Osteoblast (primary cell): Measurements from ENCODE around the gene PKMYT1. TPM values are rescaled to one million over a fixed set of nuclear protein-coding genes. Genes with fewer than 3 reads are reported as not detected.

Experiments used
- DNase-seq: peaks from one replicate; pipeline ENCODE4 v3.0.0; 2011; ENCODE audit warnings: low spot score, mixed read lengths; ENCODE audit not compliant: insufficient read length; ENCODE audit errors: missing footprints
- H2AFZ ChIP-seq: 2 replicates; pipeline ENCODE4 v1.6.0; 2011; ENCODE audit warnings: mild to moderate bottlenecking, low read length
- H3K27ac ChIP-seq: 2 replicates; pipeline ENCODE4 v1.5.1; 2011; ENCODE audit warnings: mild to moderate bottlenecking, low read depth, low read length, moderate library complexity
- H3K27me3 ChIP-seq: 2 replicates; pipeline ENCODE4 v1.6.0; 2012; ENCODE audit warnings: mild to moderate bottlenecking, control low read depth, inconsistent platforms, low read length, moderate library complexity; ENCODE audit not compliant: insufficient read depth
- H3K36me3 ChIP-seq: 2 replicates; pipeline ENCODE4 v1.5.1; 2011; ENCODE audit warnings: mild to moderate bottlenecking, low read length, control low read depth, moderate library complexity; ENCODE audit not compliant: insufficient read depth
- H3K4me1 ChIP-seq: 2 replicates; pipeline ENCODE4 v1.5.1; 2011; ENCODE audit warnings: mild to moderate bottlenecking, low read length, control low read depth, moderate library complexity; ENCODE audit not compliant: insufficient read depth
- H3K4me2 ChIP-seq: 2 replicates; pipeline ENCODE4 v1.6.0; 2011; ENCODE audit warnings: mild to moderate bottlenecking, low read length; ENCODE audit not compliant: insufficient read depth
- H3K4me3 ChIP-seq: fragments of 200-600 bp; sonication (generic); 3 replicates; pipeline ENCODE4 v1.5.1; 2012; ENCODE audit warnings: mild to moderate bottlenecking, low read length, inconsistent platforms; ENCODE audit not compliant: insufficient read depth
- H3K79me2 ChIP-seq: 2 replicates; pipeline ENCODE4 v1.6.0; 2012; ENCODE audit warnings: mild to moderate bottlenecking, low read length, control low read depth, inconsistent platforms; ENCODE audit not compliant: insufficient read depth
- H3K9me3 ChIP-seq: 2 replicates; pipeline ENCODE4 v1.5.1; 2011; ENCODE audit warnings: low read depth, low read length, control low read depth
- H4K20me1 ChIP-seq: 2 replicates; pipeline ENCODE4 v1.6.0; 2012; ENCODE audit warnings: mild to moderate bottlenecking, low read length, control low read depth; ENCODE audit not compliant: insufficient read depth
- CTCF ChIP-seq: IDR thresholded peaks from 2 replicates; pipeline ENCODE4 v1.5.1; 2011; ENCODE audit warnings: mild to moderate bottlenecking, low read depth, low read length, moderate library complexity; ENCODE audit errors: extremely low read depth
- total RNA-seq: library from RNA; depleted of rRNA; stranded (reverse); fragments of >200 nt; gene quantifications from 2 replicates; pipeline ENCODE4 v1.2.3, GENCODE V29; 2012

Gene PKMYT1
- total RNA-seq, 1 donor, result 1.4 TPM

GRCh38 chr16:2963074-2963722 lies 17.0 kb downstream of the PKMYT1 start:
- Histone ChIP-seq H3K27me3 (peaks cover 65% of the 10 kb centered on the region), H3K36me3 (no peaks in the 10 kb centered on the region), H3K4me2 (no peak overlapping the region), H3K79me2 (no peaks in the 10 kb centered on the region), H3K4me1 (no peaks in the 10 kb centered on the region), H2AFZ (no peak overlapping the region), H3K27ac (no peak overlapping the region), H3K4me3 (no peak overlapping the region), H4K20me1 (peaks cover 4% of the 10 kb centered on the region), H3K9me3 (no peaks in the 10 kb centered on the region)
- TF ChIP-seq CTCF, result no peak
- peak; percentile 96 for DNase-seq

- Histone ChIP-seq H3K4me2 (no peak overlapping the region), H3K9me3 (no peaks in the 10 kb centered on the region), H3K4me3 (no peak overlapping the region), H3K27ac (no peak overlapping the region), H3K27me3 (peaks cover 58% of the 10 kb centered on the region), H3K36me3 (no peaks in the 10 kb centered on the region), H3K79me2 (no peaks in the 10 kb centered on the region), H4K20me1 (peaks cover 4% of the 10 kb centered on the region), H3K4me1 (no peaks in the 10 kb centered on the region), H2AFZ (no peak overlapping the region)
- DNase-seq, result peak; percentile 91
- TF ChIP-seq CTCF, result no peak
Observed at GRCh38 chr16:2962334-2963073, 17.7 kb downstream of the PKMYT1 start.

GRCh38 chr16:2960183-2961010 lies 19.8 kb downstream of the PKMYT1 start:
- Histone ChIP-seq H3K4me1 (no peaks in the 10 kb centered on the region), H4K20me1 (peaks cover 4% of the 10 kb centered on the region), H3K36me3 (no peaks in the 10 kb centered on the region), H3K4me3 (no peak overlapping the region), H3K9me3 (no peaks in the 10 kb centered on the region), H3K27ac (no peak overlapping the region), H3K79me2 (no peaks in the 10 kb centered on the region), H2AFZ (no peak overlapping the region), H3K4me2 (no peak overlapping the region), H3K27me3 (peaks cover 42% of the 10 kb centered on the region)
- DNase-seq, result peak; percentile 75
- no peak for TF ChIP-seq CTCF

GRCh38 chr16:2959206-2959605 lies 21.0 kb downstream of the PKMYT1 start:
- DNase-seq, result peak; percentile 47
- Histone ChIP-seq H3K27me3 (peaks cover 33% of the 10 kb centered on the region), H3K4me1 (no peaks in the 10 kb centered on the region), H2AFZ (no peak overlapping the region), H3K79me2 (no peaks in the 10 kb centered on the region), H3K9me3 (no peaks in the 10 kb centered on the region), H3K27ac (no peak overlapping the region), H3K36me3 (no peaks in the 10 kb centered on the region), H3K4me3 (no peak overlapping the region), H3K4me2 (no peak overlapping the region), H4K20me1 (peaks cover 4% of the 10 kb centered on the region)
- no peak for TF ChIP-seq CTCF
